Prostate gland (tissue), 2 donors: Measurements from ENCODE around the gene CARNS1. TPM values are rescaled to one million over a fixed set of nuclear protein-coding genes. Genes with fewer than 3 reads are reported as not detected.

Experiments
- DNase-seq: peaks from one replicate; pipeline ENCODE4 v3.0.0-alpha.2; 2019; ENCODE audit warnings: low spot score
- H3K27ac ChIP-seq, 2 donors: fragments of 200-600 bp; sonication (generic); 2 replicates each; pipeline ENCODE4 v1.5.1; 2017 to 2019
- H3K27me3 ChIP-seq: fragments of 200-600 bp; sonication (generic); replicated peaks from 2 replicates; pipeline ENCODE4 v1.5.1; 2019; ENCODE audit not compliant: insufficient read depth
- H3K36me3 ChIP-seq, 2 donors: fragments of 200-600 bp; sonication (generic); 1 replicate in 1 of 2; 2 replicates in 1 of 2; pipeline versions ENCODE4 v1.5.1 to v1.8.1; 2017 to 2019
- H3K4me1 ChIP-seq: fragments of 200-600 bp; sonication (generic); replicated peaks from 2 replicates; pipeline ENCODE4 v1.5.1; 2019
- H3K4me3 ChIP-seq, 2 donors: fragments of 200-600 bp; sonication (generic); 2 replicates each; pipeline ENCODE4 v1.5.1; 2017 to 2019
- H3K9me3 ChIP-seq: fragments of 200-600 bp; sonication (generic); 2 replicates; pipeline ENCODE4 v1.5.1; 2017
- POLR2A ChIP-seq: fragments of 450-650 bp; IDR thresholded peaks from one replicate; pipeline ENCODE4 v1.6.1; 2016; ENCODE audit warnings: antibody characterized with exemption, mild to moderate bottlenecking
- POLR2AphosphoS5 ChIP-seq: sonication (generic); formaldehyde crosslinking; IDR thresholded peaks from one replicate; pipeline ENCODE4 v1.6.1; 2017; ENCODE audit warnings: antibody characterized with exemption
- WGBS: methylation state at CpG from one replicate; pipeline ENCODE4 v1.1.5; 2018; 5-methylcytosine and 5-hydroxymethylcytosine counted together
- intact Hi-C: fragments of 100-400 bp; cut with DNase I; formaldehyde crosslinking; loops from one replicate; pipeline ENCODE4 v1.14.2; 2022
- total RNA-seq, 2 donors: library from RNA; depleted of rRNA; stranded (reverse); fragments of >200 nt; gene quantifications; one replicate each; pipeline ENCODE4 v1.1.0, GENCODE V29; 2016
- TF ChIP-seq, protein P1 (sequence below), 4 experiments: fragments of 200-600 bp in 2 of 4; fragments of 450-650 bp in 2 of 4; sonication (generic) in 2 of 4; IDR thresholded peaks; 1 replicate in 3 of 4; 2 replicates in 1 of 4; pipeline ENCODE4 v1.5.1; 2016 to 2019; ENCODE audit warnings: antibody characterized with exemption in 4 of 4, mild to moderate bottlenecking in 2 of 4, moderate library complexity in 2 of 4

Gene CARNS1
- total RNA-seq, 2 donors from 2014 or later: 0.91 to 1.0 TPM

DNA sequence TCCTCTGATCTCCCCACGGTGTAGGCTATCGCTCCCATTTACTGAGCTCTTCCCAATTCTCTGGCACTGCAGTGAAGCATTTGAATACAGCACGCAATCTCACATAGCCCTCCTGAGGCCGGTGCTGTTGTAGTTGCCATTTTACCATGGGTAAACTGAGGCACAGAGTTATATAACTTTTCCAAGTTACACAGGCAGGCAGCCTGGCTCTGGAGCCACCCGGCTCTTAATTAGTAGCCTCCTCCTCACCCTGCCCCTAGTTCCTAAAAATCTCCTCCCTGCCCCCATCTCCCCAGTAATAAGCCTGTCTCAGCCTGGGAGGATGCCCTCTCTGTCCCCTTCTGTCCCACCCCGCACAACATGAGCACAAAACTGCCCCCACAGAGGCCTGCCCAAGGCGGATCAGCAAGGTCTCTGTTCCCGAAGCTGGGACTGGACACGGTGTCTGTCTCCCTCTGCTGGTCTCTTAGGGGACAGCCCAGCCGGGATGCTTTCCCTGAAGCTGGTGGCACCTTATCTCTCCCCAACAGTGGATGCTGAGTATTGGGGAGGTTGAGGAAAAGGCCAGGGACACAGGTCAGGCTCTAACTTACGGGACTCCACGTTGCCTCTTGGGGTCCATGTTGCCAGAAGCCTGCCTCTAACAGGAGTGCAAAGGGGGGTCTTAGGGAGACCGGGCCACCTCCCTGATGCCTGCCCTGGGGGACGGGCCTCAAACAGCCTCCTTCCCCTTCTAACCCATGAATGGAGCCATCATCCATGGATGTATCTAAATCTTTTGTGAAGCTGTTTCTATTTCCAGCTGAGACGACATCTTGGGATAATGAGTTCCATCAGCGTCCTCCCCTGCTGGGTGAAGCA is 33.0 kb upstream of the CARNS1 start:
- Histone ChIP-seq H3K36me3 (no peaks in the 10 kb centered on the region), H3K9me3 (no peaks in the 10 kb centered on the region), H3K27ac (no peak overlapping the region), H3K4me1 (peaks cover 3% of the 10 kb centered on the region), H3K4me3 (no peak overlapping the region), H3K27me3 (no peaks in the 10 kb centered on the region)
- WGBS: 41% methylated on average over 16 of the region's 16 CpGs
- peak; percentile 79 for DNase-seq
- intact Hi-C loops: loop anchor here (1.0 to 5.0 kb wide), 2 partner anchors 26 to 120 kb away; no protein-coding TSS in a partner anchor
- TF ChIP-seq POLR2AphosphoS5: peak; percentile 70
- TF ChIP-seq, protein P1, sequence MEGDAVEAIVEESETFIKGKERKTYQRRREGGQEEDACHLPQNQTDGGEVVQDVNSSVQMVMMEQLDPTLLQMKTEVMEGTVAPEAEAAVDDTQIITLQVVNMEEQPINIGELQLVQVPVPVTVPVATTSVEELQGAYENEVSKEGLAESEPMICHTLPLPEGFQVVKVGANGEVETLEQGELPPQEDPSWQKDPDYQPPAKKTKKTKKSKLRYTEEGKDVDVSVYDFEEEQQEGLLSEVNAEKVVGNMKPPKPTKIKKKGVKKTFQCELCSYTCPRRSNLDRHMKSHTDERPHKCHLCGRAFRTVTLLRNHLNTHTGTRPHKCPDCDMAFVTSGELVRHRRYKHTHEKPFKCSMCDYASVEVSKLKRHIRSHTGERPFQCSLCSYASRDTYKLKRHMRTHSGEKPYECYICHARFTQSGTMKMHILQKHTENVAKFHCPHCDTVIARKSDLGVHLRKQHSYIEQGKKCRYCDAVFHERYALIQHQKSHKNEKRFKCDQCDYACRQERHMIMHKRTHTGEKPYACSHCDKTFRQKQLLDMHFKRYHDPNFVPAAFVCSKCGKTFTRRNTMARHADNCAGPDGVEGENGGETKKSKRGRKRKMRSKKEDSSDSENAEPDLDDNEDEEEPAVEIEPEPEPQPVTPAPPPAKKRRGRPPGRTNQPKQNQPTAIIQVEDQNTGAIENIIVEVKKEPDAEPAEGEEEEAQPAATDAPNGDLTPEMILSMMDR (IDR thresholded peaks at IDR 0.05): peak; percentile 83 to 99 (median 94)
- TF ChIP-seq POLR2A: no peak

DNA sequence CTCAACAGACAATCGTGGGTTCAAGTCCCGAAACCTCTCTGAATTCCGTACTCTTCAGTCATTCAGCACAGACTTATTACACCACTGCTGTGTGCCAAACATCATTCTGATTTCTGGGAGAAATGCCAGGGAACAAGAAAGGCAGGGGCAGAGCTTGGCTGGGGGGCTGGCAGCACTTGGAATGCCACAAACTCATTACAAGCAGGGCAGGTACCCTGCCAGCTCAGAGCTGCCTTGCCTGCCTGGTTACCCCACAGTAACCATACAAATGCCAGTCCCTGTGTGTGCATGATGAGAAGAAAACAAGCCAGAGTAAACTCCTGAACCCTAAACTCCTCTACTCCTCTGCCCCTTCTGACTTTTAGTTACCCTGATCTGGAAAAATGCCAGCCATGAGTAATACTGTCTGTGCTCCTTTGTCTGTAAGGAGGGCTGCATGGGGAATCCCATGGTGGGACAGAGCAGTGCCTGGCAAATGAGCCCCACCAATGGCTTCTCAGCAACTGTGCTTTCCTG is 30.6 kb upstream of the CARNS1 start:
- no peak overlapping the region for H3K27ac ChIP-seq
- H3K9me3 ChIP-seq: no peaks in the 10 kb centered on the region
- WGBS: 34% methylated on average over 3 of the region's 3 CpGs
- TF ChIP-seq POLR2AphosphoS5: peak; percentile 29
- TF ChIP-seq, protein P1 (IDR thresholded peaks at IDR 0.05): no peak
- no peak for DNase-seq
- no peaks in the 10 kb centered on the region for H3K27me3 ChIP-seq
- intact Hi-C loops: loop anchor here (5.0 kb wide), 1 partner anchor 123 kb away; no protein-coding TSS in a partner anchor
- H3K36me3 ChIP-seq: no peaks in the 10 kb centered on the region
- H3K4me3 ChIP-seq: no peak overlapping the region
- peaks cover 3% of the 10 kb centered on the region for H3K4me1 ChIP-seq

DNA sequence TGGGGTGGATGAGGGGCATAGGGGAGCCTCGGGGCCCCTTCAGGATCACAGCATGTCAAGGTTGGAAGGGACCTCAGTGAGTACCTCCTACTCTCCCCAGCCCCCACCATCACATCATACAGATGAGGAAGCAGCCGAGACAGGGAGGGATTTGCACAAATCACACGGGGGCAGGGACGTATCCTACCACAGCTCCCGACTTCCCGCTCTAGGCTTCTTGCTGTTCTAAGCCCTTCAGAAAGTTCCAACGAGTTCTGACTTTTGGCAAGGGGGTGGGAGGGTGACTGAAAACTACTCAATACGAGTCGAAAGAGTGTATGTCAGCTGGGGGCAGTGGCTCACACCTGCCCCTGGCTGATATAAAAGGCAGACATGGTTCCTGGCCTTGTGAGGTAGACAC is 28.4 kb upstream of the CARNS1 start:
- DNase-seq: no peak
- Histone ChIP-seq H3K27ac (no peak overlapping the region), H3K27me3 (no peaks in the 10 kb centered on the region), H3K4me3 (no peak overlapping the region), H3K4me1 (peaks cover 3% of the 10 kb centered on the region), H3K9me3 (no peaks in the 10 kb centered on the region), H3K36me3 (no peaks in the 10 kb centered on the region)
- intact Hi-C loops: no loop called here
- TF ChIP-seq POLR2A: no peak
- TF ChIP-seq, protein P1 (IDR thresholded peaks at IDR 0.05): no peak
- no peak for TF ChIP-seq POLR2AphosphoS5
- 49% methylated on average over 9 of the region's 9 CpGs for WGBS

DNA sequence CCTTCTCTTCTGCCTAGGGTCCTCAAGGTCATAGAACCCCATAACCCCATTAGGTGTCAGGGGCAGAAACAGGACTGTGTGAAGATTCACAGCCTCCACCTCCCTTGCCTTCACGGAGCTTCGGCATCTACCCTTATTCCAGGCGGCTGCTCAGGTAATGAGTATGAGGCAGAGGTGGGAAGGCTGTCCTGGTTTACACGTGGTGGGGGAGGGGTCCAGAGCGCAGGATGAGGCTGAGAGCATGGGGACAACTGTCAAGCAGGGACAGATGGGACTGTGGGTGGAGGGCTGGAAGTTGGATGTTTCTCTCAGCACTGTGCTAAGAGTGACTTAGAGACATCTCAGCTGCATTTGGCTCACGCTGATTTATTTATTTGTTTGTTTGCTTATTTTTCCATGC is 28.0 kb upstream of the CARNS1 start:
- no peak for DNase-seq
- 67% methylated on average over 6 of the region's 6 CpGs for WGBS
- H3K36me3 ChIP-seq: no peaks in the 10 kb centered on the region
- no peaks in the 10 kb centered on the region for H3K27me3 ChIP-seq
- H3K4me1 ChIP-seq: peaks cover 6% of the 10 kb centered on the region
- TF ChIP-seq POLR2AphosphoS5 (no peak), POLR2A (no peak)
- TF ChIP-seq, protein P1 (IDR thresholded peaks at IDR 0.05): no peak
- H3K4me3 ChIP-seq: no peak overlapping the region
- no peak overlapping the region for H3K27ac ChIP-seq
- H3K9me3 ChIP-seq: no peaks in the 10 kb centered on the region
- intact Hi-C loops: no loop called here
